Fibroblast of skin of right biceps (primary cell): ENCODE data around the gene PLA2G2D.

Experiments
- DNase-seq: peaks from one replicate; pipeline ENCODE4 v3.0.0-alpha.2; 2013

PLA2G2D gene

GRCh38 chr1:20083178-20083944, 36.0 kb downstream of the PLA2G2D start:
- no peak for DNase-seq

GRCh38 chr1:20082772-20083171, 36.6 kb downstream of the PLA2G2D start:
- DNase-seq = no peak

GRCh38 chr1:20081353-20081810, 38.0 kb downstream of the PLA2G2D start:
- no peak for DNase-seq

- DNase-seq = no peak
Observed at GRCh38 chr1:20080441-20081352, 38.6 kb downstream of the PLA2G2D start.

- no peak for DNase-seq
Observed at GRCh38 chr1:20079661-20080305, 39.6 kb downstream of the PLA2G2D start.

GRCh38 chr1:20078711-20079110, 40.6 kb downstream of the PLA2G2D start:
- no peak for DNase-seq

GRCh38 chr1:20078171-20078651, 41.1 kb downstream of the PLA2G2D start:
- no peak for DNase-seq

- DNase-seq = peak; percentile 11
Observed at GRCh38 chr1:20076710-20077461, 42.5 kb downstream of the PLA2G2D start.

GRCh38 chr1:20076223-20076622, 43.1 kb downstream of the PLA2G2D start:
- no peak for DNase-seq

- DNase-seq = no peak
Observed at GRCh38 chr1:20075345-20075744, 44.0 kb downstream of the PLA2G2D start.

- peak; percentile 18 for DNase-seq
Observed at GRCh38 chr1:20074725-20075171, 44.6 kb downstream of the PLA2G2D start.

- DNase-seq = no peak
Observed at GRCh38 chr1:20074055-20074724, 45.1 kb downstream of the PLA2G2D start.

- no peak for DNase-seq
Observed at GRCh38 chr1:20073256-20073655, 46.1 kb downstream of the PLA2G2D start.

GRCh38 chr1:20072771-20073170, 46.6 kb downstream of the PLA2G2D start:
- no peak for DNase-seq

GRCh38 chr1:20071416-20071815, 47.9 kb downstream of the PLA2G2D start:
- no peak for DNase-seq

- DNase-seq = no peak
Observed at GRCh38 chr1:20070357-20070756, 49.0 kb downstream of the PLA2G2D start.

GRCh38 chr1:20069874-20070273, 49.5 kb downstream of the PLA2G2D start, which contains the start of gene PLA2G5:
TSS of gene PLA2G5 (plus strand) at chr1:20070194. CDS start at chr1:20084831, 14,637 bp downstream.
- peak; percentile 22 for DNase-seq

GRCh38 chr1:20068722-20069121, 50.6 kb downstream of the PLA2G2D start:
- DNase-seq = no peak

- peak; percentile 89 for DNase-seq
Observed at GRCh38 chr1:20063861-20064292, 55.5 kb downstream of the PLA2G2D start.
